Naive thymus-derived CD8-positive, alpha-beta T cell (primary cell): ENCODE measurements around the gene STT3A. TPM values are rescaled to one million over a fixed set of nuclear protein-coding genes. Genes with fewer than 3 reads are reported as not detected.

Source experiments
- ATAC-seq, 2 donors: fragments of 150-1000 bp; cut with Tn5 transposase in 1 of 2; sonication (Bioruptor Pico), chemical (Tn5 transposase) in 1 of 2; 1 replicate in 1 of 2; 2 replicates in 1 of 2; pipeline ENCODE4 v1.10.0; 2021; ENCODE audit warnings: mild to moderate bottlenecking in 2 of 2, moderate library complexity in 2 of 2
- POLR2A ChIA-PET: fragments of 350-600 bp; sonication (Branson Sonifier 250); formaldehyde crosslinking; loops from one replicate; lab custom pipeline; 2021; ENCODE audit warnings: antibody characterized with exemption; lab: Charles Lee
- DNase-seq, 10 donors: peaks; one replicate each; pipeline versions ENCODE4 v3.0.0 to v3.0.0-alpha.2; 2020 to 2022
- H3K27ac Mint-ChIP-seq, 10 donors: one replicate each; pipeline ENCODE4 v1.8.0; 2020 to 2022; ENCODE audit warnings: mild to moderate bottlenecking in 10 of 10, mixed read lengths in 10 of 10, moderate library complexity in 4 of 10, inconsistent platforms in 1 of 10
- H3K27me3 Mint-ChIP-seq, 5 donors: one replicate each; pipeline ENCODE4 v1.8.0; 2021 to 2022; ENCODE audit warnings: mixed read lengths in 5 of 5
- H3K36me3 Mint-ChIP-seq, 3 donors: one replicate each; pipeline ENCODE4 v1.8.0; 2020 to 2022; ENCODE audit warnings: mixed read lengths in 3 of 3, mild to moderate bottlenecking in 2 of 3, inconsistent platforms in 1 of 3
- H3K4me1 Mint-ChIP-seq, 4 donors: one replicate each; pipeline ENCODE4 v1.8.0; 2021 to 2022; ENCODE audit warnings: mixed read lengths in 4 of 4
- H3K4me3 Mint-ChIP-seq, 10 donors: one replicate each; pipeline ENCODE4 v1.8.0; 2020 to 2022; ENCODE audit warnings: mild to moderate bottlenecking in 10 of 10, mixed read lengths in 10 of 10, moderate library complexity in 6 of 10, inconsistent platforms in 1 of 10
- H3K9me3 Mint-ChIP-seq, 9 donors: one replicate each; pipeline ENCODE4 v1.8.0; 2020 to 2022; ENCODE audit warnings: mixed read lengths in 9 of 9, mild to moderate bottlenecking in 3 of 9, inconsistent platforms in 1 of 9, moderate library complexity in 1 of 9
- polyA plus RNA-seq, 3 donors: library from polyadenylated mRNA; unstranded; fragments of 300-500 nt; fragmentation: Illumina TruSeq; gene quantifications; one replicate each; pipeline ENCODE4 v1.2.3, GENCODE V29; 2021
- total RNA-seq, 8 experiments: library from RNA in 2 of 8; stranded (reverse) in 2 of 8; gene quantifications; one replicate each; pipeline ENCODE4 v1.2.3 and lab custom pipeline; 2021 to 2026

Gene STT3A
- total and polyA plus RNA-seq, 5 experiments from 2014 or later = 36.8 to 64.5 (median 53.4) TPM

GRCh38 chr11:125671561-125671960 lies 78.9 kb downstream of the STT3A start:
- Mint-ChIP-seq H3K27ac (no peak overlapping the region), H3K27me3 (no peaks in the 10 kb centered on the region), H3K36me3 (peaks cover 0 to 8% (median 8%) of the 10 kb centered on the region in 3 donors), H3K4me1 (no peaks in the 10 kb centered on the region), H3K4me3 (no peak overlapping the region), H3K9me3 (peaks cover 1 to 13% (median 4%) of the 10 kb centered on the region in 9 donors)
- ATAC-seq = no peak
- POLR2A ChIA-PET = no interaction called here
- no peak for DNase-seq

Other genes with a start within 250 kb of the STT3A start
- gene FEZ1, start 96.6 kb upstream of the STT3A start, total RNA-seq = not detected
- 10 to 100 TPM in 1 of 3 donors, 1 to 10 TPM in 2; 1.1 to 11.6 (median 1.7) TPM for gene FEZ1, start 96.6 kb upstream of the STT3A start, polyA plus RNA-seq
- 10 to 100 TPM; 34.6 to 39.4 TPM for gene EI24, start 23.4 kb upstream of the STT3A start, total RNA-seq
- gene EI24, start 23.4 kb upstream of the STT3A start, polyA plus RNA-seq = 10 to 100 TPM; 56.0 to 84.4 (median 74.0) TPM
- gene CHEK1, start 32.3 kb downstream of the STT3A start, total RNA-seq = 1 to 10 TPM; 2.0 to 2.1 TPM
- 1 to 10 TPM; 1.0 to 2.1 (median 1.3) TPM for gene CHEK1, start 32.3 kb downstream of the STT3A start, polyA plus RNA-seq
- gene ACRV1, start 88.0 kb downstream of the STT3A start, total RNA-seq = not detected
- not detected for gene ACRV1, start 88.0 kb downstream of the STT3A start, polyA plus RNA-seq
- gene PATE1, start 153.4 kb downstream of the STT3A start, total RNA-seq = not detected
- not detected for gene PATE1, start 153.4 kb downstream of the STT3A start, polyA plus RNA-seq
- gene PATE2, start 186.0 kb downstream of the STT3A start, total RNA-seq = not detected
- not detected for gene PATE2, start 186.0 kb downstream of the STT3A start, polyA plus RNA-seq
- not detected for gene PATE3, start 195.3 kb downstream of the STT3A start, total RNA-seq
- gene PATE3, start 195.3 kb downstream of the STT3A start, polyA plus RNA-seq = not detected
- gene PATE4, start 240.5 kb downstream of the STT3A start, total RNA-seq = not detected
- gene PATE4, start 240.5 kb downstream of the STT3A start, polyA plus RNA-seq = not detected